ENCODE measurements around the gene KBTBD6. TPM values are rescaled to one million over a fixed set of nuclear protein-coding genes. Genes with fewer than 3 reads are reported as not detected.

KBTBD6 gene
- total and polyA plus RNA-seq, 2 of the 13 experiments (the other 11 are each of a cell fraction or from before 2014, with no cell fraction given): 4.4 to 12.0 TPM

- peak; percentile 52; the same call in 1 of the 2 replicates for TF ChIP-seq ARID4A (CRISPR knock-in tag; IDR thresholded peaks at IDR 0.05; ENCODE audit: borderline replicate concordance)
- 0 out of 4 replicates have a peak, but pooled peaks of 1 of the 2 experiments have one; percentile 30 for TF ChIP-seq HMGXB4 (CRISPR knock-in tag; IDR thresholded peaks at IDR 0.05; ENCODE audit: borderline replicate concordance in 1 of 2, low read depth in 1 of 2)
- no peak for TF ChIP-seq ZNF746 (CRISPR knock-in tag; IDR thresholded peaks at IDR 0.05)
These were observed 25.0 kb downstream of the KBTBD6 start (continued) for GRCh38 chr13:41107584-41108014.

GRCh38 chr13:41107104-41107571, 25.5 kb downstream of the KBTBD6 start:
- intact Hi-C loops (cut with micrococcal nuclease; ENCODE audit: unreplicated experiment) (loop anchor here (2.0 kb wide), 1 partner anchor 22 kb away; no protein-coding TSS in a partner anchor), in situ Hi-C loops (cut with HindIII; ENCODE audit: extremely low pct_ligation_motif_present, low pct_unique_long_range_greater_than_20kb) (no loop called here)
- no peaks in the 10 kb centered on the region for H3K79me2 ChIP-seq (ENCODE audit: insufficient read depth, low read length)
- H3K27me3 ChIP-seq (ENCODE audit: control insufficient read depth in 1 of 2, insufficient read depth in 2 of 2, low read length in 2 of 2): no peaks in the 10 kb centered on the region
- ATAC-seq: peak; percentile 81
- peaks cover 12% of the 10 kb centered on the region for H3K4me1 ChIP-seq (ENCODE audit: insufficient read depth, low read length)
- peak; percentile 4 for FAIRE-seq
- H3K27ac ChIP-seq (ENCODE audit: extremely low read length, insufficient read depth, low read length): peak overlapping the region; percentile 59
- peak overlapping the region; percentile 69 to 79 (median 69) for H3K4me3 ChIP-seq (replicated peaks in 1 of 3; ENCODE audit: insufficient read depth in 1 of 3, low read depth in 2 of 3, low read length in 3 of 3)
- no peaks in the 10 kb centered on the region for H4K20me1 ChIP-seq (ENCODE audit: insufficient read depth, low read length)
- CTCF ChIA-PET (ENCODE audit: low intra/inter-chr PET ratio, low total read pairs): no interaction called here
- peak; percentile 13 for DNase-seq (ENCODE audit: low spot score)
- no peaks in the 10 kb centered on the region for H3K9me3 ChIP-seq (ENCODE audit: low read length)
- WGBS (ENCODE audit: low lambda C conversion rate): 2% methylated on average over 5 of the region's 15 CpGs
- POLR2A ChIA-PET: interaction anchor here (1.0 to 1.8 kb wide), 4 partner anchors 18 to 47 kb away, joined by 3 to 12 read pairs (median 4); partner anchors contain the start of genes KBTBD6 and WBP4
- no peak overlapping the region for H3K9ac ChIP-seq (ENCODE audit: insufficient read depth, low read depth, low read length)
- H3K4me2 ChIP-seq (ENCODE audit: low read depth, low read length): peak overlapping the region; percentile 92
- no peaks in the 10 kb centered on the region for H3K36me3 ChIP-seq (replicated peaks in 1 of 2; ENCODE audit: control insufficient read depth in 1 of 2, insufficient read depth in 2 of 2, low read length in 2 of 2)
- peak overlapping the region; percentile 91 for H2AFZ ChIP-seq (ENCODE audit: low read length)
- no TSS peak for BruUV-seq (replicated peaks)
- TF ChIP-seq ZNF3 (CRISPR knock-in tag; IDR thresholded peaks at IDR 0.05) (no peak), IKZF1 (IDR thresholded peaks at IDR 0.05) (no peak), ATF7-NPFF (CRISPR knock-in tag; IDR thresholded peaks at IDR 0.05; ENCODE audit: low read depth) (no peak), ZNF430 (CRISPR knock-in tag; IDR thresholded peaks at IDR 0.05) (no peak), PTBP1 (IDR thresholded peaks at IDR 0.05; ENCODE audit: low read depth, low read length, poor library complexity, severe bottlenecking) (no peak), ZSCAN21 (CRISPR knock-in tag; IDR thresholded peaks at IDR 0.05; ENCODE audit: borderline replicate concordance) (no peak), JUN (CRISPR knock-in tag; IDR thresholded peaks at IDR 0.05) (no peak; the same call in 1 of the 2 replicates)

Measured in HepG2 (cell line).